Progenitor cell of endocrine pancreas (in vitro differentiated cells): ENCODE measurements around the gene SPOCK1. TPM values are rescaled to one million over a fixed set of nuclear protein-coding genes. Genes with fewer than 3 reads are reported as not detected.

Experiments used
- DNase-seq: peaks from one replicate; pipeline ENCODE4 v3.0.0; 2021; ENCODE audit warnings: low spot score; ENCODE audit not compliant: unreplicated experiment
- H3K27ac Mint-ChIP-seq: 2 replicates; pipeline ENCODE4 v1.8.0; 2021; ENCODE audit warnings: mild to moderate bottlenecking, moderate library complexity, mixed read lengths
- H3K27me3 Mint-ChIP-seq: 2 replicates; pipeline ENCODE4 v1.8.0; 2021; ENCODE audit warnings: mixed read lengths
- H3K36me3 Mint-ChIP-seq: 2 replicates; pipeline ENCODE4 v1.8.0; 2022; ENCODE audit warnings: mixed read lengths; ENCODE audit not compliant: insufficient read depth
- H3K4me1 Mint-ChIP-seq: 2 replicates; pipeline ENCODE4 v1.8.0; 2021; ENCODE audit warnings: low read depth, mixed read lengths
- H3K4me3 Mint-ChIP-seq: 2 replicates; pipeline ENCODE4 v1.8.0; 2021; ENCODE audit warnings: low read depth, mild to moderate bottlenecking, moderate library complexity, mixed read lengths
- H3K9me3 Mint-ChIP-seq: 2 replicates; pipeline ENCODE4 v1.8.0; 2021; ENCODE audit warnings: low read depth, mixed read lengths
- CTCF ChIP-seq: fragments of 200-600 bp; sonication (generic); IDR thresholded peaks from one replicate; pipeline ENCODE4 v1.5.0; 2021; ENCODE audit warnings: antibody characterized with exemption, mild to moderate bottlenecking; ENCODE audit not compliant: unreplicated experiment
- total RNA-seq: library from RNA; stranded (reverse); gene quantifications from 2 replicates; pipeline ENCODE4 v1.2.1, GENCODE V29; 2021

SPOCK1 gene
- total RNA-seq, 1 donor from 2014 or later: 41.4 TPM

DNA sequence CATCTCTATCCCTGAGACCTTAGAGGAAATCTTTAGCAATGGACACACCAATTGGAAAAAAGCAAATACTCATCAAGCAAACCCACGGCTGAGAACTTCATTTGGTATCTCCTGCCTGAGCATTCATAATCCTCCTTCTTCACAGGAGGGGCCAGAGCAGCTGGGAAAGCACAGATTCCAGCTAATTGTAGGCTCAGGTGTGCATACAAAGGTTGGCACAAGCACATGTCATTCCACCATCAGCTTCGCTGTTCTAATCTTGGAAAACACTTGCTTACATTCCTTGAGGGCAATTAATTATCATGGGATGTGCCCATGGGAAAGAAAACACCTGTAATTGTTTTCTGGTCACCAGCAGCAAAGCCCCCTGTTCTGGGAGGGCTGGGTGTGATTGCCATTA, 376.6 kb downstream of the SPOCK1 start:
- Mint-ChIP-seq H3K9me3 (no peaks in the 10 kb centered on the region), H3K4me1 (peaks cover 21% of the 10 kb centered on the region), H3K36me3 (no peaks in the 10 kb centered on the region), H3K27ac (peak overlapping the region; percentile 71), H3K4me3 (no peak overlapping the region), H3K27me3 (peaks cover 6% of the 10 kb centered on the region)
- no peak for DNase-seq
- no peak for TF ChIP-seq CTCF

DNA sequence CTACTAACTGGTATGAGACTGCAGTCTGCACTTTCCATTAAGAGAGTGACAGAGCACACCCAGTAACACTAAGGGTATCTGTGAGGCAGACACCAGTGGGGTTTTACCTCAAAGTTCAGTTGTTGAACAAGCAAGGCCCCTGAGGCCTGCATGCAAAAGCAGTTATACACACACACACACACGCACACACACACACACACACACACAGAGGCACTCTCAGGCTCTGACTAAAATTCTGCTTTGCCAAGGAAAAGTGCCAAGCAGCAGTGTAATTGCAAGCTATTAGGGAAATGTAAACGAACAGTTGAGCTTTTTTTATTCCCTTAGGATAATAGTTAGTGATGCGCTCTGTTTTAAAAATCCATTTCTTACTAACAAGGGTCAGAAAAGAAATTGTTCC, 377.1 kb downstream of the SPOCK1 start:
- Mint-ChIP-seq H3K27ac (peak overlapping the region; percentile 71), H3K36me3 (no peaks in the 10 kb centered on the region), H3K27me3 (peaks cover 7% of the 10 kb centered on the region), H3K4me3 (no peak overlapping the region), H3K9me3 (no peaks in the 10 kb centered on the region), H3K4me1 (peaks cover 21% of the 10 kb centered on the region)
- TF ChIP-seq CTCF: no peak
- no peak for DNase-seq

DNA sequence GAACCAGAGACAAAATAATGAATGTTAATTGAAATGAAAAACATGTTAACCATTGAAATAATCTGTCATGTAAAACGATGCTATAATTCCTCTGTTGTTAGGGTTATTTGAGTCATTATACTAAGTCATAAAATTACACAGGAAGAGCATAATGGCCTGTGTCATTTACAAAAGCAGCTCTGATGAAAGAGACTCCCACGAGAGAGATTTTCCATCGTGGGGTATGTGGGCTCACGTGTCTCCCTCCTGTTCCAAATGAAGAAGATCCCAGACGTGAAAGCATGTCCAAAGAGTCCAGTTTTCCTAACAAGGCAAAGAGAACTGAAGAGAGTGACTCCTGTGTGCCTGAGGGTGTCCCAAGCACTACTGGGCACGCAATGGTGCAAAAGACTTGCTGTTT, 379.8 kb downstream of the SPOCK1 start:
- Mint-ChIP-seq H3K9me3 (no peaks in the 10 kb centered on the region), H3K36me3 (no peaks in the 10 kb centered on the region), H3K27me3 (peaks cover 12% of the 10 kb centered on the region), H3K4me1 (peaks cover 27% of the 10 kb centered on the region), H3K4me3 (no peak overlapping the region), H3K27ac (no peak overlapping the region)
- no peak for TF ChIP-seq CTCF
- DNase-seq: no peak

DNA sequence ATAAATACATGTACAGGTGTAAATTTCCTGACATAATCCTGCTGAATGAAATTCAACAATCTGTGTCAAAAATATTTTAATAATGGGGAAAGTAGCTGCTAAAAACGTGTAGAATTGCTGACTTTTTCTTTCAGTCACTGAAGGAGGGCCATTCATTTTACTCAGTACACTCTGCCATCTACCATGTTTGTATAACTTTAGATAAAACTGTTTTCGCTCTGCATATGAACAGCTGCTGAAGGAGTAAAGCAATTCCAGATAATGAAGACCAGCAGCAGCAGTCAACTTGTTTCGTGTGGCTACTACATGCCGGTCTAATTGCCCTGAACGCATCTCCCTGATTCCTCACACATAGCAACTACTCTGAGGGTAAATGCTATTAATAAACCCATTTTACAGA, 380.5 kb downstream of the SPOCK1 start:
- H3K9me3 Mint-ChIP-seq: no peaks in the 10 kb centered on the region
- no peak overlapping the region for H3K27ac Mint-ChIP-seq
- H3K36me3 Mint-ChIP-seq: no peaks in the 10 kb centered on the region
- DNase-seq: no peak
- peaks cover 28% of the 10 kb centered on the region for H3K4me1 Mint-ChIP-seq
- no peak overlapping the region for H3K4me3 Mint-ChIP-seq
- peaks cover 12% of the 10 kb centered on the region for H3K27me3 Mint-ChIP-seq
- no peak for TF ChIP-seq CTCF

DNA sequence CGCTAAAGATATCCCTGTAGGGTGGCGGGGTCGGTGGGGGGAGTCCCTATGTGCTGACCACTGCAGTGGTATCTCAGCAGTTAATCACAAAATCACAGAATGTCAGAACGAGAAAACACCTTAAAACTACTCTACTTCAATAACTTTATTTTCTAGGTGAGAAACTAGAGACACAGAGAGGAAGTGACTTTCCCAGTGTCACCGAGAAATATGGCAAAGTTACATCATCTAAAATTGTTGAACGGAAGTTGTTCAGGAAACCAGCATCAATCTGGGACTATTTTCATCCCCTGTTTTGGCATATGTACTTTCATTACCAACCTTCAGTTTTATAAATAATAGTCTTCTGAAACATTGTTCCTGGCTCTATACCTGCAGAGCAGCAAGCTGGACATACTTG, 384.0 kb downstream of the SPOCK1 start:
- Mint-ChIP-seq H3K27me3 (peaks cover 18% of the 10 kb centered on the region), H3K9me3 (no peaks in the 10 kb centered on the region), H3K4me1 (peaks cover 18% of the 10 kb centered on the region), H3K36me3 (no peaks in the 10 kb centered on the region), H3K4me3 (no peak overlapping the region), H3K27ac (no peak overlapping the region)
- TF ChIP-seq CTCF: no peak
- no peak for DNase-seq
